ENCODE data around the gene CCNF.

The CCNF gene

DNA sequence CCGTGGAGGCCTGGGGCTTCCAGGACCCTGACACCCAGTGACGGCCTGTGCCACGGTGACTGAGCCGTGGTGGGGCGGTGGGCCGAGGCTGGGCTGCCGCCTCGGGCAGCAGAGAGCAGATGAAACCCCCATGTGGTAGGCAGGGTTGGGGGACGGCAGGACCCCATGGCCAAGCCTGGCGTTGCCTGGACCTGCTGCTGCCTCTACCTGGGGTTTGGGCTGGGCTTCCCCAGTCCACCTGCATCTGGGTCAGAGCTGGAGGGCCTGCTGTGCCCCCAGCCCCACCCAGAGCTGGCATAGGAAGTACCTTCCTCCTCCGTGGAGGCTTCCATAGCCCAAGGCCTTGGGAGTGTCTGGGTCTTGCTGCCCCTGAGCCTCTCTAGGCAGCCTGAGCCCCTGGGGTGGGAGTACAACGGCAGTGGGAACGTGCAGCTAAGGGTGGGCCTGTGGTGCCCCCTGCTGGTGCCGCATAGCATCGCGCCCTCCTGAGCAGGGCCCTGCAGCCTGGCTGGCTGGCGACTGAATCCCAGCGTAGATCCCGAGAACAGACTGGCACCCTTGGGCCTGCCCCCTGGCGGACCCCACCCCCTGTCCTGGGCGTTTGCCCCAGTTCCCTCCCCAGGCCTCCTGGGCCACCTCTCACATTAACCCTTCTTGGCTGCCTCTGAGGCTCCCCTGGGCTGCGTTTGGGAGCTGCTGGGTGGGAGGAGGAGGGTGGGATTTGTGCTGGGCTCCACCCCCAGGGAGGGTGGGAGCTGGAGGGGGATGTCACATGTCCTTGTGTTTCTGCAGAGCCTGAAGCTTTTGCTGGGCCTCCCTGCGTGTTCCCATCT lies 71.9 kb downstream of the CCNF start:
- DNase-seq (ENCODE audit: low read depth in 2 of 2, low spot score in 1 of 2), result peak in 1 of 2 donors; percentile 62

- no peak for DNase-seq (ENCODE audit: low read depth in 2 of 2, low spot score in 1 of 2)
These were observed 73.0 kb downstream of the CCNF start for GRCh38 chr16:2501946-2502895.

DNA sequence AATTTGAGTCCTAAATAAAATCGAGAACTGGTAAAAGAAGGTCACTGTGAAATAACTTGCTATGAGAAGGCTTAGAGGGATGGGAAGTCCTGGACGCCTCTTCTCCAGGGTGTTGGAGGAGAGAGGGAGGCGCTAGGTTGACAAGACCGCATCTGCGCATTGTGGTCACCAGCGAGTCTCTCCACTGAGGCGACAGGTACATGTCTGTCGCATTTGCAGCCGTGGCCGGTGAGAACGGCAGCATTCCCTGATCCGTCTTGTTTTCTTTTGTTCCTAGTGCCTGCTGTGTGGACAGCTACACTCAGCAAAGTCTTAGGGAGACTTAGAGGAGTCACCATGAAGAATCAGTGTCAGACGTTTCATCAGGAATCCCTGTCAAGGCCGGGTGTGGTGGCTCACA lies 76.4 kb downstream of the CCNF start:
- DNase-seq (ENCODE audit: low read depth in 2 of 2, low spot score in 1 of 2), result no peak

GRCh38 chr16:2507052-2507659 lies 77.9 kb downstream of the CCNF start:
- DNase-seq (ENCODE audit: low read depth in 2 of 2, low spot score in 1 of 2), result no peak

DNA sequence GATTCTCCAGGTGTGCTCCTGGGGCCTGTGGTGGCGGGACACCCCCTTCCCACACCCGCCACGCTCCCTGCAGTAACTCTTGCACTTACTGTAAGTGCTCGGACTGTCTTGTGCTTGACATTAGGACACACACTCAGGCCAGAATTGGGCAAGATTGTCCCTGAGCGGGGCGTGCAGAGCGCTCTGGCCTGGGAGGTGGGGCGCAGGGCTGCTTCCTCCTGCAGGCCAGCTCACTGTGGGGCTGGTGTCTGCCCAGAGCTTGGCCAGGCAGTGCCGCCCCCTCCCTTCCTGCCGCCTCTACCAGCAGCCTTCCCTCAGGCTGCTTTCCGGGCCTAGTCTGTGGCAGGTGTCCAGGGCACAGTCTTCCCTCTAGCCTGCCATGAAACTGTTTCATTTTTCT lies 78.4 kb downstream of the CCNF start:
- no peak for DNase-seq (ENCODE audit: low read depth in 2 of 2, low spot score in 1 of 2)

Data from stimulated activated CD8-positive, alpha-beta memory T cell treated with anti-CD3 and anti-CD28 coated beads, Interleukin-4, amount 100 ng/mL, for 1 hour (primary cell).